Mesothelial cell of epicardium (in vitro differentiated cells): ENCODE results near the gene UBE2M. TPM values are rescaled to one million over a fixed set of nuclear protein-coding genes. Genes with fewer than 3 reads are reported as not detected.

Source experiments
- DNase-seq, 2 experiments: peaks; one replicate each; pipeline ENCODE4 v3.0.0; 2021; ENCODE audit warnings: low spot score in 2 of 2; ENCODE audit not compliant: unreplicated experiment in 2 of 2
- H3K27ac Mint-ChIP-seq: 2 replicates; pipeline ENCODE4 v1.8.0; 2021; ENCODE audit warnings: mixed read lengths
- H3K27me3 Mint-ChIP-seq: 2 replicates; pipeline ENCODE4 v1.8.0; 2021; ENCODE audit warnings: low read depth, mixed read lengths
- H3K36me3 Mint-ChIP-seq: 2 replicates; pipeline ENCODE4 v1.8.0; 2021; ENCODE audit warnings: mixed read lengths
- H3K4me1 Mint-ChIP-seq: 2 replicates; pipeline ENCODE4 v1.8.0; 2021; ENCODE audit warnings: mixed read lengths
- H3K4me3 Mint-ChIP-seq: 2 replicates; pipeline ENCODE4 v1.8.0; 2021; ENCODE audit warnings: mild to moderate bottlenecking, moderate library complexity, mixed read lengths
- H3K9me3 Mint-ChIP-seq: 2 replicates; pipeline ENCODE4 v1.8.0; 2021; ENCODE audit warnings: mixed read lengths
- total RNA-seq: library from RNA; stranded (reverse); gene quantifications from 3 replicates; pipeline ENCODE4 v1.2.1, GENCODE V29; 2021
- TF ChIP-seq, protein P1 (sequence below): fragments of 200-600 bp; sonication (generic); IDR thresholded peaks from one replicate; pipeline ENCODE4 v1.5.0; 2021; ENCODE audit warnings: antibody characterized with exemption; ENCODE audit not compliant: unreplicated experiment

Gene UBE2M
- total RNA-seq, 1 donor from 2014 or later = 73.4 TPM

DNA sequence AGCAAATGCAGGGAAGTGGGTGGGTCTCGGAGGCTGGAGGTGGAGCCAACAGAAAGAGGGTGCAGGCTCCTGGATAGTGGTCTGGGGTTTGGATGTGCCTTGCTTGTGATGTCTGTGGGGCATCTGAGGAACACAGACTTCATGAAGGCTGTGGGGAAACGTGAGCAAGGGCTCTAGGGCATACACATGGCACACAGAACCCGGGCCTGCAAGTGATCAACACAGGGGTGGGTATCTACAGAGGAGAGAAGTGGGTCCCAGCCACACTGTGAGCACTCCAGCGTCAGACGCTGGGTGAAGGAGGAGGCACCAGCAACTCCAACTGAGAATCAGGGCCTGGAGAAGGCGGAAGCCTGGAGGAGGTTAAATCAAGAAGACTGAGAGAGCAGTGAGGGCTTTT, 5.4 kb upstream of the UBE2M start:
- H3K36me3 Mint-ChIP-seq = peaks cover 3% of the 10 kb centered on the region
- TF ChIP-seq, protein P1, sequence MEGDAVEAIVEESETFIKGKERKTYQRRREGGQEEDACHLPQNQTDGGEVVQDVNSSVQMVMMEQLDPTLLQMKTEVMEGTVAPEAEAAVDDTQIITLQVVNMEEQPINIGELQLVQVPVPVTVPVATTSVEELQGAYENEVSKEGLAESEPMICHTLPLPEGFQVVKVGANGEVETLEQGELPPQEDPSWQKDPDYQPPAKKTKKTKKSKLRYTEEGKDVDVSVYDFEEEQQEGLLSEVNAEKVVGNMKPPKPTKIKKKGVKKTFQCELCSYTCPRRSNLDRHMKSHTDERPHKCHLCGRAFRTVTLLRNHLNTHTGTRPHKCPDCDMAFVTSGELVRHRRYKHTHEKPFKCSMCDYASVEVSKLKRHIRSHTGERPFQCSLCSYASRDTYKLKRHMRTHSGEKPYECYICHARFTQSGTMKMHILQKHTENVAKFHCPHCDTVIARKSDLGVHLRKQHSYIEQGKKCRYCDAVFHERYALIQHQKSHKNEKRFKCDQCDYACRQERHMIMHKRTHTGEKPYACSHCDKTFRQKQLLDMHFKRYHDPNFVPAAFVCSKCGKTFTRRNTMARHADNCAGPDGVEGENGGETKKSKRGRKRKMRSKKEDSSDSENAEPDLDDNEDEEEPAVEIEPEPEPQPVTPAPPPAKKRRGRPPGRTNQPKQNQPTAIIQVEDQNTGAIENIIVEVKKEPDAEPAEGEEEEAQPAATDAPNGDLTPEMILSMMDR = no peak
- H3K9me3 Mint-ChIP-seq = no peaks in the 10 kb centered on the region
- no peak overlapping the region for H3K4me3 Mint-ChIP-seq
- peaks cover 16% of the 10 kb centered on the region for H3K4me1 Mint-ChIP-seq
- no peaks in the 10 kb centered on the region for H3K27me3 Mint-ChIP-seq
- peak overlapping the region; percentile 79 for H3K27ac Mint-ChIP-seq
- DNase-seq = no peak

DNA sequence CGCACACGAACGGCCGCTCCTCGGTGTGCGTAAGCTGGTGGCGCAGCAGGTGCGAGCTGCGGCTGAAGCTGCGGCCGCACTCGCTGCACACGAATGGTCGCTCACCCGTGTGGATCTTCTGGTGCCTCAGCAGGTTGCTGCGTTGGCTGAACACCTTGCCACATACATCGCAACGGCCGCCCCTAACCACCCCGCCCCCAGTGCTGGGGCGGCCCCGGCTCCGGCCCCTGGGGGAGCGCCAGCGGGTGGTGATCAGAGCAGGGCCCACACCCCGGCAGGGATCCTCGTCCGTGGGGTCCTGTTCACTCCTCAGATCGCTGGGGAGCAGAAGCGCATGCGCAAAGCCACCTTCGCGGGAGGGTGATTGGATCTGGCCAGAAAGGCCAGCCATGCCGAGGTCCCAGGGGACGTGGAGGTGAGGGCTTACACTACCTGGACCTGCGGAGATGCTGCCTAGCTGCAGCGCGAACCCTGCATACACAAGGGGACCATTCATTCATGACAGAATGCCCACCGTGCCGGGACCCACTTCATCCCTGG, 4.7 kb upstream of the UBE2M start:
- Mint-ChIP-seq H3K4me1 (peaks cover 17% of the 10 kb centered on the region), H3K4me3 (no peak overlapping the region), H3K27ac (no peak overlapping the region), H3K36me3 (peaks cover 1% of the 10 kb centered on the region), H3K9me3 (no peaks in the 10 kb centered on the region), H3K27me3 (no peaks in the 10 kb centered on the region)
- TF ChIP-seq, protein P1 = no peak
- no peak for DNase-seq

DNA sequence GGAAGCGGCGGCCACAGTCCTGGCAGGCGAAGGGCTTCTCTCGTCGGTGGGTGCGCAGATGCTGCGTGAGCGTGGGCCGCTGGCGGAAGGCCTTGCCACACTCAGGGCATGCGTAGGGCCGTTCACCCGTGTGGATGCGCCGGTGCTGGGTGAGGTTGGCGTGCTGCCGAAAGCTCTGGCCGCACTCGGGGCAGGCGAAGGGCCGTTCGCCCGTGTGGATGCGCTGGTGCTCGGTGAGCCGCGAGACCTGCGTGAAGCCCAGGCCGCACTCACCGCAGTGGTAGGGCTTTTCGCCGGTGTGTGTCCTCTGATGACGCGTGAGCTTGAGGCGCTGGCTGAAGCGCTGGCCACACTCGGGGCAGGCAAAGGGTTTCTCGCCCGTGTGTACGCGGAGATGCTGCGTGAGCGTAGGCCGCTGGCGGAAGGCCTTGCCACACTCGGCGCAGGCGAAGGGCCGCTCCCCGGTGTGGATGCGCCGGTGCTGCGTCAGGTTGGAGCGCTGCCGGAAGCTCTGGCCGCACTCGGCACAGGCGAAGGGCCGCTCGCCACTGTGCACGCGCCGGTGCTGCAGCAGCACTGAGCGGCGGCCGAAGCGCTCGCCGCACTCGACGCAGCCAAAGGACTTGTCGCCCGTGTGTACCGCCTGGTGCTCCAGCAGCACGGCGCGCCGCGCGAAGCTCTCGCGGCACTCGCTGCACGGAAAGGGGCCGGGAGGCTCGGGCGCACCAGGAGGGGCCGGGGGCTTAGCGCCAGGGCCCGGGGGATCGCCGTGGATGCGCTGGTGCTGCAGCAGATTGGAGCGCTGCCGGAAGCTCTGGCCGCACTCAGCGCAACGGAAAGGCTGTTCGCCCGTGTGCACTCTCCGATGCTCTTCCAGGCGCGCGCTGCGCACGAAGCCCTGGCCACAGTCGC, 4.0 kb upstream of the UBE2M start:
- Mint-ChIP-seq H3K27ac (no peak overlapping the region), H3K4me3 (no peak overlapping the region), H3K27me3 (no peaks in the 10 kb centered on the region), H3K9me3 (no peaks in the 10 kb centered on the region), H3K36me3 (peaks cover 3% of the 10 kb centered on the region), H3K4me1 (peaks cover 22% of the 10 kb centered on the region)
- no peak for DNase-seq
- TF ChIP-seq, protein P1 = no peak

DNA sequence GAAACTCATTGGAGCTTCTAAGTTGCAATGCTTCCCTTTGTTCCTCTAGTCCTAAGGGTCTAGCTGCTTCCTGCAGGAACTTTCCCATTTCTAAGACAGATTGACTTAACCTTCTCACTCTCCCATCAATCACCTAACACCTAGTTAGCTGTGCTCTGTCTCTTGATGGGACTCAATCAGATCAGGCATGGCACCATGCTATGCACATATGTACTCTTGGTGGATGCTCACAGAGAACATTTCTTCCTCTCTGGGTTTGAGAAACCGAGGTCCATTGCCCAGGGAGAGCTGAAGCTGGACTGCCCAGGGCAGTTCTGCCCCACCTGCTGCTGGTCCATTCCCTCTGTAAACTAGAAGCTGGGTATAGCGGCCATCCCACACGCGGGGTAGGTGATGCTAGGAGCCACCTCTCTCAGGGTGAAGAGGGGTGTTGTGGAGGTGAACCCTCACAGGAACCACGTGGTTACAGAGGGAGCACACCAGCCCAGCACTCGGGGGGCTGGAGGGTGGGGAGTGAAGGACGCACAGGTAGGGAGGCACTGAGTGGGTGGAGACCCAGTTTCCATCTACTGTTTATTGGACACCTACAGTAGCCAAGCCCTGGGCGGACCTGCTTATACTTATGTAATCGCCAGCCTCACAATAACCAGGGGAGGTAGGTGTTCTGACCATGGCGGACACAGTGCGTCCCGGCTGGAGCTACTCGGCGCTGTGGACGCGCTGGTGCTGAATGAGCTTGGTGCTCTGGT, 3.1 kb upstream of the UBE2M start:
- no peak for DNase-seq
- TF ChIP-seq, protein P1 = no peak
- no peaks in the 10 kb centered on the region for H3K9me3 Mint-ChIP-seq
- peaks cover 3% of the 10 kb centered on the region for H3K36me3 Mint-ChIP-seq
- peaks cover 30% of the 10 kb centered on the region for H3K4me1 Mint-ChIP-seq
- no peak overlapping the region for H3K4me3 Mint-ChIP-seq
- H3K27me3 Mint-ChIP-seq = no peaks in the 10 kb centered on the region
- H3K27ac Mint-ChIP-seq = peak overlapping the region; percentile 18

DNA sequence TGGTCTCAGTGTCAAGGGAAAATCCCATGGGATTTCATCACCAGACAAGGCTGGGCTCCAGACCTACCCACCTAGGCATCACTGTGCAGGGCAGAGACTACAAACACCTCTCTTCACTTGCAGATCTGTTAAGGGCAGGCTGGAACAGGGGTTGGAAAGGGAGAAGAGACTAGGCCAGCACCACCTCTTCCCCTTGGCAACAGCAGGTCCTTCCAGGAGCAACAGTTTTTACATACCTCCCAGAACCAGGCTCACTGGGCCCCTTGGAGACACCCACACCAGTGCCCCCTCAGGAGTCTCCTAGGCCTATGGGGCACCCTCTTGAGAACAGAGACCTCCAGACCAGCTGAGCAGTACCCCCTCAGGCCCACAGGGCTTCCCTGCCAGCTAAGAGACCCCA, 2.5 kb upstream of the UBE2M start:
- H3K36me3 Mint-ChIP-seq = peaks cover 7% of the 10 kb centered on the region
- TF ChIP-seq, protein P1 = no peak
- peaks cover 36% of the 10 kb centered on the region for H3K4me1 Mint-ChIP-seq
- H3K27me3 Mint-ChIP-seq = no peaks in the 10 kb centered on the region
- no peak overlapping the region for H3K4me3 Mint-ChIP-seq
- no peak overlapping the region for H3K27ac Mint-ChIP-seq
- H3K9me3 Mint-ChIP-seq = no peaks in the 10 kb centered on the region
- DNase-seq = no peak
